Fibroblast of lung (primary cell): ENCODE measurements around the gene ITM2C.

Experiments used
- CTCF ChIP-seq, 2 donors: IDR thresholded peaks in 1 of 2; conservative IDR thresholded peaks in 1 of 2; 1 replicate in 1 of 2; 2 replicates in 1 of 2; pipeline ENCODE4 v1.5.1; 2011 to 2012; ENCODE audit warnings: low read length in 2 of 2, control low read depth in 1 of 2, inconsistent platforms in 1 of 2, low read depth in 1 of 2, mild to moderate bottlenecking in 1 of 2
- EZH2 ChIP-seq: IDR thresholded peaks from 2 replicates; pipeline ENCODE4 v1.5.1; 2012; ENCODE audit warnings: low read length, control low read depth, mild to moderate bottlenecking; ENCODE audit errors: missing control alignments

- TF ChIP-seq CTCF (conservative IDR thresholded peaks at IDR 0.05 in 1 of 2, IDR thresholded peaks at IDR 0.05 in 1 of 2; ENCODE audit: low read depth in 1 of 2, low read length in 2 of 2) (no peak), EZH2 (no peak)
Observed at GRCh38 chr2:230925879-230926765, 61.4 kb downstream of the ITM2C start.
